ENCODE measurements around the gene KLHL29. TPM values are rescaled to one million over a fixed set of nuclear protein-coding genes. Genes with fewer than 3 reads are reported as not detected.

KLHL29 gene
- total RNA-seq, 1 experiment from 2014 or later: 2.4 TPM

DNA sequence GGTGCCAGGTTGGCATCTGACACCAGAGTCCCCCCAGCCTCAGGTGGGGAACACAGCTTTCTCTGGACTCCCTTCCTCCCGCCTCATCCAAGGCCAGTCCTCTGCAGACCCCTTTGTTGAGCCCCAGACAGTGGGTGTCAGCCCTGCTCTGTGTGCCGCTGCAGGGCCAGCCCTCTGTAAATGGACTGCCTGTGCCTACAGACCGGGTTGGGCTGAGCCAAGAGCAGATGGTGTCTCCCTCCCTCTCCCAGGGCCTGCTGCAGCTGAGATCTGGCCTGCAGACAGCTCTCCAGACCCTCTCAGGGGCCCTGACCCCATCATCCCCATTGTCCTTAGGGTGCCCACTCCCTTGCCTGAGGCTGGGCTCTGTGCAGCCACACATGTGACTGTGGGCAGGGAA, 160.8 kb downstream of the KLHL29 start:
- Histone ChIP-seq H4K5ac (ENCODE audit: insufficient read length, low read depth, low read length) (no peak overlapping the region), H3K4me2 (ENCODE audit: insufficient read depth, insufficient read length, low read length) (no peak overlapping the region), H3K56ac (ENCODE audit: insufficient read length, low read depth, low read length) (no peak overlapping the region), H3K79me1 (ENCODE audit: insufficient read depth, low read depth, low read length, poor library complexity, severe bottlenecking) (no peaks in the 10 kb centered on the region), H4K20me1 (ENCODE audit: control insufficient read depth, insufficient read depth, insufficient read length) (no peaks in the 10 kb centered on the region), H4K8ac (replicated peaks; ENCODE audit: insufficient read length, low read depth, low read length) (no peak overlapping the region), H3K27ac (ENCODE audit: insufficient read length, low read depth, low read length) (no peak overlapping the region), H3T11ph (ENCODE audit: low read length) (no peak overlapping the region), H3K79me2 (ENCODE audit: insufficient read depth, low read length) (no peaks in the 10 kb centered on the region), H2AK5ac (ENCODE audit: insufficient read length, low read length) (no peak overlapping the region), H3K18ac (ENCODE audit: insufficient read length, low read depth, low read length) (no peak overlapping the region), H2BK120ac (ENCODE audit: low read depth, low read length, poor library complexity, severe bottlenecking) (no peak overlapping the region), H2AFZ (ENCODE audit: low read length) (no peak overlapping the region), H2BK20ac (ENCODE audit: low read depth, low read length, poor library complexity, severe bottlenecking) (no peak overlapping the region), H3K9me3 (ENCODE audit: control insufficient read depth, low read depth, low read length) (no peaks in the 10 kb centered on the region), H3K23ac (ENCODE audit: insufficient read length, low read depth, low read length) (no peak overlapping the region), H3K9ac (ENCODE audit: extremely low read depth, insufficient read length, low read length) (no peak overlapping the region), H2BK12ac (ENCODE audit: insufficient read length, low read depth, low read length) (no peak overlapping the region), H3K27me3 (ENCODE audit: insufficient read depth, low read length) (no peaks in the 10 kb centered on the region), H2BK5ac (ENCODE audit: insufficient read length, low read length) (no peak overlapping the region), H3K23me2 (ENCODE audit: insufficient read length, low read depth, low read length, poor library complexity, severe bottlenecking) (no peaks in the 10 kb centered on the region), H3K4me1 (ENCODE audit: insufficient read depth, low read length) (no peaks in the 10 kb centered on the region), H3K4ac (ENCODE audit: low read depth, low read length) (no peak overlapping the region), H3K14ac (ENCODE audit: insufficient read depth, low read length) (peak overlapping the region; percentile 52; the same call in 1 of the 2 replicates), H4K91ac (ENCODE audit: insufficient read length, low read depth, low read length) (no peak overlapping the region), H2BK15ac (ENCODE audit: low read depth, low read length) (no peak overlapping the region)
- Mint-ChIP-seq H3K36me3 (ENCODE audit: insufficient read depth in 1 of 3, low read depth in 3 of 3) (no peaks in the 10 kb centered on the region; a peak in 1 of 7 replicates), H3K27me3 (ENCODE audit: low read depth) (no peaks in the 10 kb centered on the region), H3K4me1 (peaks cover 11 to 21% of the 10 kb centered on the region in 2 experiments), H3K4me3 (no peak overlapping the region; a peak in 1 of 5 replicates), H3K9me3 (no peaks in the 10 kb centered on the region), H3K27ac (peak overlapping the region in 1 of 3 experiments; percentile 42; a peak in 1 of 7 replicates)
- TF ChIP-seq, protein P1, sequence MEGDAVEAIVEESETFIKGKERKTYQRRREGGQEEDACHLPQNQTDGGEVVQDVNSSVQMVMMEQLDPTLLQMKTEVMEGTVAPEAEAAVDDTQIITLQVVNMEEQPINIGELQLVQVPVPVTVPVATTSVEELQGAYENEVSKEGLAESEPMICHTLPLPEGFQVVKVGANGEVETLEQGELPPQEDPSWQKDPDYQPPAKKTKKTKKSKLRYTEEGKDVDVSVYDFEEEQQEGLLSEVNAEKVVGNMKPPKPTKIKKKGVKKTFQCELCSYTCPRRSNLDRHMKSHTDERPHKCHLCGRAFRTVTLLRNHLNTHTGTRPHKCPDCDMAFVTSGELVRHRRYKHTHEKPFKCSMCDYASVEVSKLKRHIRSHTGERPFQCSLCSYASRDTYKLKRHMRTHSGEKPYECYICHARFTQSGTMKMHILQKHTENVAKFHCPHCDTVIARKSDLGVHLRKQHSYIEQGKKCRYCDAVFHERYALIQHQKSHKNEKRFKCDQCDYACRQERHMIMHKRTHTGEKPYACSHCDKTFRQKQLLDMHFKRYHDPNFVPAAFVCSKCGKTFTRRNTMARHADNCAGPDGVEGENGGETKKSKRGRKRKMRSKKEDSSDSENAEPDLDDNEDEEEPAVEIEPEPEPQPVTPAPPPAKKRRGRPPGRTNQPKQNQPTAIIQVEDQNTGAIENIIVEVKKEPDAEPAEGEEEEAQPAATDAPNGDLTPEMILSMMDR (conservative IDR thresholded peaks at IDR 0.05): no peak
- DNase-seq: no peak
- WGBS (ENCODE audit: extremely low coverage, insufficient read length, low lambda C conversion rate): no CpG with 5 or more reads among the region's 3 CpGs
